ENCODE measurements around the gene CSPG5. TPM values are rescaled to one million over a fixed set of nuclear protein-coding genes. Genes with fewer than 3 reads are reported as not detected.

The CSPG5 gene
- total and polyA plus RNA-seq, 12 donors, result 0.07 to 0.79 (median 0.28) TPM; not detected in 1

DNA sequence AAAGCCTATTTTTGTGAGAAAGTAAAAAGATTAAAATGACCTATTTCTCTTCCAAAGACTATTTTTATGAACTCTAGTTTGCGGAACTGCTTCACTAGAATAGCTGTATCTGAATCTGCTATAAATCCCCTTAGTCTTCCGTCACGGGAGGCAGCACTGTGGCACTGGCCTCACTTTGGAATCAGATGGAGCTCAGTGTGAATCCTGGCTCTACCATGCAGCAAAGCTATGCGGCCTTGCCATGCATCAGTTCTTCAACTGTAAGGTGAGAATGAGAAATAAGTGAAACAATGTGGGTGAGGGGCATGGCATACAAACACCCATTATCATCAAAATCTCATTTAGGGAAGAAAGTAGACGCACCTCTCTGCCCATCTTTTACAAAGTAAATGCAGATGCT lies 27.5 kb upstream of the CSPG5 start:
- intact Hi-C loops (cut with DNase I), result no loop called here
- H3K4me3 ChIP-seq, result no peak overlapping the region
- 95 to 97% methylated on average over 5 of the region's 5 CpGs for WGBS, 2 donors
- peaks cover 0 to 77% (median 14%) of the 10 kb centered on the region in 9 donors for H3K36me3 ChIP-seq
- no peaks in the 10 kb centered on the region for H3K27me3 ChIP-seq
- no peak overlapping the region for H3K27ac ChIP-seq
- DNase-seq (no peak), ATAC-seq (no peak)
- H3K4me1 ChIP-seq, result peaks cover 0 to 20% (median 6%) of the 10 kb centered on the region in 9 donors
- H3K9me3 ChIP-seq, result no peaks in the 10 kb centered on the region
- TF ChIP-seq, protein P1, sequence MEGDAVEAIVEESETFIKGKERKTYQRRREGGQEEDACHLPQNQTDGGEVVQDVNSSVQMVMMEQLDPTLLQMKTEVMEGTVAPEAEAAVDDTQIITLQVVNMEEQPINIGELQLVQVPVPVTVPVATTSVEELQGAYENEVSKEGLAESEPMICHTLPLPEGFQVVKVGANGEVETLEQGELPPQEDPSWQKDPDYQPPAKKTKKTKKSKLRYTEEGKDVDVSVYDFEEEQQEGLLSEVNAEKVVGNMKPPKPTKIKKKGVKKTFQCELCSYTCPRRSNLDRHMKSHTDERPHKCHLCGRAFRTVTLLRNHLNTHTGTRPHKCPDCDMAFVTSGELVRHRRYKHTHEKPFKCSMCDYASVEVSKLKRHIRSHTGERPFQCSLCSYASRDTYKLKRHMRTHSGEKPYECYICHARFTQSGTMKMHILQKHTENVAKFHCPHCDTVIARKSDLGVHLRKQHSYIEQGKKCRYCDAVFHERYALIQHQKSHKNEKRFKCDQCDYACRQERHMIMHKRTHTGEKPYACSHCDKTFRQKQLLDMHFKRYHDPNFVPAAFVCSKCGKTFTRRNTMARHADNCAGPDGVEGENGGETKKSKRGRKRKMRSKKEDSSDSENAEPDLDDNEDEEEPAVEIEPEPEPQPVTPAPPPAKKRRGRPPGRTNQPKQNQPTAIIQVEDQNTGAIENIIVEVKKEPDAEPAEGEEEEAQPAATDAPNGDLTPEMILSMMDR (IDR thresholded peaks at IDR 0.05), result no peak

GRCh38 chr3:47605652-47606051 lies 27.0 kb upstream of the CSPG5 start:
- no peaks in the 10 kb centered on the region for H3K9me3 ChIP-seq
- no peak overlapping the region for H3K27ac ChIP-seq
- intact Hi-C loops (cut with DNase I), result no loop called here
- no peaks in the 10 kb centered on the region for H3K27me3 ChIP-seq
- DNase-seq, result no peak
- H3K36me3 ChIP-seq, result peaks cover 0 to 73% (median 14%) of the 10 kb centered on the region in 9 donors
- TF ChIP-seq, protein P1 (IDR thresholded peaks at IDR 0.05), result no peak
- H3K4me3 ChIP-seq, result no peak overlapping the region
- peaks cover 0 to 20% (median 4%) of the 10 kb centered on the region in 9 donors for H3K4me1 ChIP-seq
- 50 to 69% methylated on average over 2 of the region's 2 CpGs for WGBS, 2 donors
- no peak for ATAC-seq

DNA sequence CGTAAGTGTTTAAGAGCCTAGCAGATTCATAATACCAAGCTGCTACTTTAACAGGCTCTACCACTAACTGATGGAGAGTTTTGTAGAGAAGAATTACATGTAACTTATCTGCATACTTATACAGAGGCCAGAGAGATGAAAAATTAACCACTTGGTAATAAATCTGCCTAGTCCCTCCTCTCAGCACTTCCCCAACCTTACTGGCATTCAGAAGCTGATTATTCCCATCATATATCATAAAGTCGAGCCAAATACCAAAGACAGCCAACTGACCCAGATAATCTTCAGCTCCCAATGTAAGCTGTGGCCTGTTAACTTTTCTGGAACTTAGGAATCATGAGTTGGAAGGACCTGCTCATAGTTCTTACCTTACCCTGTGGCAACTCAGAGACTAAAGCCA lies 25.5 kb upstream of the CSPG5 start:
- Histone ChIP-seq H3K27me3 (no peaks in the 10 kb centered on the region), H3K9me3 (no peaks in the 10 kb centered on the region), H3K36me3 (peaks cover 0 to 73% (median 14%) of the 10 kb centered on the region in 9 donors), H3K4me3 (no peak overlapping the region), H3K27ac (no peak overlapping the region), H3K4me1 (peaks cover 0 to 20% (median 0%) of the 10 kb centered on the region in 9 donors)
- ATAC-seq (no peak), DNase-seq (no peak)
- WGBS, 2 donors, result 75 to 83% methylated on average over 2 of the region's 2 CpGs
- intact Hi-C loops (cut with DNase I), result no loop called here
- TF ChIP-seq, protein P1 (IDR thresholded peaks at IDR 0.05), result no peak

GRCh38 chr3:47603332-47603731 lies 24.7 kb upstream of the CSPG5 start:
- intact Hi-C loops (cut with DNase I), result no loop called here
- Histone ChIP-seq H3K4me1 (peaks cover 0 to 20% (median 0%) of the 10 kb centered on the region in 9 donors), H3K4me3 (no peak overlapping the region), H3K9me3 (no peaks in the 10 kb centered on the region), H3K27me3 (no peaks in the 10 kb centered on the region), H3K36me3 (peaks cover 0 to 71% (median 12%) of the 10 kb centered on the region in 9 donors), H3K27ac (no peak overlapping the region)
- ATAC-seq (no peak), DNase-seq (no peak)
- TF ChIP-seq, protein P1 (IDR thresholded peaks at IDR 0.05), result no peak

All from heart right ventricle (tissue), 16 donors.